DMS79 (cell line): Measurements from ENCODE around the gene FUCA1.
"Not testable (repeated sequence)": the region's sequence is repeated elsewhere in the genome, so short reads cannot be mapped to it uniquely, and the experiment has no call there.

ENCODE experiments used
- DNase-seq: peaks from one replicate; lab custom pipeline; 2025; lab: John Stamatoyannopoulos, UW

Gene FUCA1

GRCh38 chr1:23867895-23868556 is at the start of gene FUCA1:
FUCA1 (minus strand) TSS chr1:23868290; CDS start chr1:23868286, 4 bp downstream.
- peak; percentile 97 for DNase-seq

DNA sequence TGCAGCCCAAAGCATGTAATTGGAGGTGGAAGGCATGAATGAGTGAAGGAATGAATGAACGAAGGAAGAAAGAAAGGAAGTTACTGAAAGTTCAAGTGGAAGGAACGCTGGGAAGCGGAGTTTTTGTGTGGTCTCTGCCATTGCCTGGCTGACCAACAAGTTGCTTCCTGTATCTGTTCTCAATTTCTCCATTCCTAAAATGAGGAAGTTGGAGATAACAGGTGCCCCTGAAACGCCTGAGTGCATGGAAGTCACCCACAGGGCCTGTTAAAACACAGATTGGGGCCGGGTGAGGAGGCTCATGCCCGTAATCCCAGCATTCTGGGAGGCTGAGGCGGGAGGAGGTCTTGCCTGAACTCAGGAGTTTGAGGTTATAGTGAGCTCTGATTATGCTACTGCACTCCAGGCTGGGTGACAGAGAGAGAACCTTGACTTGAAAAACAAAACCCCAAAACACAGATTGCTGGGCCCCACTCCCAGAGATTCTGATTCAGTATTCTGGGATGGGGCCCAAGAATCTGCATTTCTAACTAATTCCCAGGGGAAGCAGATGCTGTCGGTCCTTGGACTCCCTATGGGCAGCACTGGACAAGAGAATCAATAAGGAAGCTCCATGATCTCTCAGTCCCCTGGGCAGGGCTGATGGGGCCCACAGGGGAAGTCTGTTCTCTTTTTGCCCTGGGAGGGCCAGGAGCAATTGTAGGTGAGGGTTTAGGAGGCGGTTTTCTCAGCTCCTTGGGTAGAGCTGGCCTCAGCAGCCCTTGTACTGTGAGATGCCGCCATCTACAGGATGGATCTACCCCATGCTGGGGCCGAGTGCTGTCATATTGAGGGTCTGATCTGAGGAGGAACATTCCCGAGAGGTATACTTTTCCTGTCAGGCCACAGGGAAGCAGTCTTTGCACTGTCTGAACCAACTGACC is 48.4 kb upstream of the FUCA1 start:
- no peak for DNase-seq

GRCh38 chr1:23915466-23915865 is 47.4 kb upstream of the FUCA1 start:
- no peak for DNase-seq

GRCh38 chr1:23914921-23915320 is 46.8 kb upstream of the FUCA1 start:
- DNase-seq: no peak

DNA sequence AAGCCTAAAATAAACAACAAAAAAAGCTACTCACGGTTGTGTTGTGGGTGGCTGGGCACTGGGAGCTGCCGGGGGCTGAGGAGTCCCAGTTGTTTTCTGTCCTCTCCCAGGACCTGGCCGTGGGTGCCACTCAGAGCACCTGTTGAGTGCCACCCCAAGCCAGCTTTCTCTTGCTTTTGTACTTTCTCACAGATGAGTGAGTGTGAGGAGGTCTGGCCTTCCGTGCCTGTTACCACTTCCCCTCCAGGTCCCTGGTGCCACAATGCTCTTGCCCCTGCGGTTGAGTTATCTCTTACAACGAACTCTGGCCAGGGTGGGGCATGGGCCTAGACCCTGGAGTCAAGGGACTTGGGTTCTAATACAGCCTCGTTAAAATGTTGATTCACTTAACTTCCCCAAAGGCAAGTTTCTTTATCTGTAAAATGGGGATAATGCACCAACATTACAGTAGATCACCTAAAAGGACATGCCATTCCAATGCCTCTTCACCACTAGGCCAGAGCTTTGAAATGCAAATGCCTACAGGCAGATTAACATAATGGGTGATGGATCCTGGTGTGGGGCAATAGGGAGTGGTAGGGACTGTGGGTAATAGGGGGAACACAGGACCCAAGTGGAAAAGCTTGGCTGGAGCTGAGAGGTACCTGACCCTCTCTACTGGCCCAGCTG is 45.3 kb upstream of the FUCA1 start, which contains the start of gene CNR2:
Gene CNR2, minus strand, starts transcription at position 151 of the 669 bp plus-strand sequence. CDS start 37,745 bp downstream, outside the sequence.
- no peak for DNase-seq

- DNase-seq: no peak
Measured at GRCh38 chr1:23911921-23912320, 43.8 kb upstream of the FUCA1 start.

DNA sequence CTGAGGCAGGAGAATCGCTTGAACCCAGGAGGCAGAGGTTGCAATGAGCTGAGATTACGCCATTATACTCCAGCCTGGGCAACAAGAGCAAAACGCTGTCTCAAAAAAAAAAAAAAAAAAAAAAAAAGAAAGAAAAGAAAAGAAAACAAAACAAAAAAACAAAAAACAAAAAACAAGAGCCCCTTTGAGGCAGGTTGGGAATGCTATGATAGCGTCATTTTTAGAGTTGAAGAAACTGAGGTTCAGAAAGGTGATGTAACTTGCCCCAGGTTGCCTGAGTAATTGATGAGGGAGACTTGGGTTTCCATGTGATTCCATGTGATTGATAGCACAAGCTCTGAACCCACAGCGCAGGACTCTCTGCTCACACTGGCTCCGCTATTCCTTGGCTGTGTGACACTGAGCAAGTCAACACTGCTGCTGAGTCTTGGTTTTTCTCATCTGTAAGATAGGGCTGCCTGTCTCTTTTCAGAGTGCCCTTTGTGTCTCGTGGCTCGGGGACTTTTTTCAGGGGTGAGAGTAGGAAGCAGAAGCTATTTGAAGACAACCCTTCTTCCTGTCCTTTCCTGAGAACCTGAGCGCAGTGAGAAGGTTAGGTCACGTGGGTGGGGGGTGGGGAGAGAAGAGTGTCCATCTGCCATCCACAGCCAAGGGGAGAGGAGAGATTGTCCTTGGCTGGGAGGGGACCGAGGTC is 42.6 kb upstream of the FUCA1 start:
- no peak for DNase-seq

DNA sequence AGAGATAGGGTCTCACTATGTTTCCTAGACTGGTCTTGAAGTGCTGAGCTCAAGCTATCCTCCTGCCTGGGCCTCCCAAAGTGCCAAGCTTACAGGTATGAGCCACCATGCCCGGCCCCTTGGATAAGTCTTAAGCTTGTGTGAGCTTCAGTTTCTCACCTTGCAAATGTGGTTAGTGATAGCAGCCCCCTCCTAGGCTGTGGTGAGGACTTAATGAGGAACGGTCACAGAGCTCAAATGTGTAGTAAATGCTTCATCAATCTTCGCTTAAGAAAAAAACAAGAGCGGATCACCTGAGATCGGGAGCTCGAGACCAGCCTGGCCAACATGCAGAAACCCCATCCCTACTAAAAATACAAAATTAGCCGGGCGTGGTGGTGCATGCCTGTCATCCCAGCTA is 42.1 kb upstream of the FUCA1 start:
- no peak for DNase-seq

DNA sequence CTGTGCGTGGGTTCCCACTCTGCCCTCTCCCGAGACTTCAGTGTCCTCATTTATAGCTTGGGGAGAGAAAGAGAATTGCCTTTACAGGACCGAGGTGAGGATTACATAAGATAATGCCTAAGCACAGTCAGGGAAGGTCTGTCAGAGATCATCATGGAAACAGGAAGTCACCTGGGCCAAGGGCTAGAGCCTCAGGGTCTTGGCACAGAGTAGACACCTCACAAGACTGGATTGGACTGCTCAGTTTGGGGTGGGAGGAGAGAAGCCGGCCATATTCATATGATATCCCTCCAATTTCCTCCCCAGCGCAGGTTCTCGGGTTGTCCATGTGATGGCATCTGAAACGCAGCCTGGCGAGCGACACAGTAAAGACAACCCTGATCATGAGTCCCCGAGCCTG is 41.3 kb upstream of the FUCA1 start:
- DNase-seq: no peak

GRCh38 chr1:23908453-23909341 is 40.6 kb upstream of the FUCA1 start:
- DNase-seq: no peak

DNA sequence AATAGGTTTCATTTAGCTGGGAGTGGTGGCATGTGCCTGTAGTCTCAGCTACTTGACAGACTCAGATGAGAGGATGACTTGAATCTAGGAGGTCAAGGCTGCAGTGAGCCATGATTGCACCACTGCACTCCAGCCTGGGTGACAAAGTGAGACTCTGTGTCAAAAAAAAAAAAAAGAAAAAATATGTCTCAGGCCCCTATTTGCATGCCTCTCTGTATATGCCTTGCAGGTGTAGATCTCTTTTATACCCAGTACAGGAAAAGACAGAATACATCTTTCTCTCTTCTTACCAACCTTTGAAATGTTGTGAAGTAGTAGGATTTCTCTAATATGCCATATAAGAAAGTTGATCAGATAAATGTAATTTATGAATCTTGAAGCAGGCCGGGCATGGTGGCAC is 38.6 kb upstream of the FUCA1 start:
- DNase-seq: no peak

GRCh38 chr1:23905461-23906025 is 37.5 kb upstream of the FUCA1 start:
- DNase-seq: no peak

GRCh38 chr1:23904748-23905357 is 36.8 kb upstream of the FUCA1 start:
- DNase-seq: no peak

DNA sequence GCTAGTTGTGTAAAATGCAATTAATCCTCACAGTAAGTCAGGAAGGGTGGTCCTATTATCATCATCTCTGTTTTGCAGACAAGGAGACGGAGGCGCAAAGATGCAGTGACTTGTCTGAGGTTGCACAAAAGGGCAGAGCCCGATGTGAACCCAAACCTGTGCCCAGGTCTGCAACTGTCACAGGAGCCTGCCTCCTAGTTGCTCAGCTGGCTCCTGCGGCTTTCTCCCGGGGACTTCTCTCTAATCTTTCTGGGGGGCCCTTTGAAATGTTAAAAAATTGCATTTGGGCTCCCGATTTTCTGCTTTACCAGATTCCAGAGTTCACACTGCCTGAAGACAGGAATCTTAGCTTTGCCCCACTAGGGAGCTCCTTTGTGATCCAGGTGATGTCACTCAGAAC is 35.7 kb upstream of the FUCA1 start:
- no peak for DNase-seq

DNA sequence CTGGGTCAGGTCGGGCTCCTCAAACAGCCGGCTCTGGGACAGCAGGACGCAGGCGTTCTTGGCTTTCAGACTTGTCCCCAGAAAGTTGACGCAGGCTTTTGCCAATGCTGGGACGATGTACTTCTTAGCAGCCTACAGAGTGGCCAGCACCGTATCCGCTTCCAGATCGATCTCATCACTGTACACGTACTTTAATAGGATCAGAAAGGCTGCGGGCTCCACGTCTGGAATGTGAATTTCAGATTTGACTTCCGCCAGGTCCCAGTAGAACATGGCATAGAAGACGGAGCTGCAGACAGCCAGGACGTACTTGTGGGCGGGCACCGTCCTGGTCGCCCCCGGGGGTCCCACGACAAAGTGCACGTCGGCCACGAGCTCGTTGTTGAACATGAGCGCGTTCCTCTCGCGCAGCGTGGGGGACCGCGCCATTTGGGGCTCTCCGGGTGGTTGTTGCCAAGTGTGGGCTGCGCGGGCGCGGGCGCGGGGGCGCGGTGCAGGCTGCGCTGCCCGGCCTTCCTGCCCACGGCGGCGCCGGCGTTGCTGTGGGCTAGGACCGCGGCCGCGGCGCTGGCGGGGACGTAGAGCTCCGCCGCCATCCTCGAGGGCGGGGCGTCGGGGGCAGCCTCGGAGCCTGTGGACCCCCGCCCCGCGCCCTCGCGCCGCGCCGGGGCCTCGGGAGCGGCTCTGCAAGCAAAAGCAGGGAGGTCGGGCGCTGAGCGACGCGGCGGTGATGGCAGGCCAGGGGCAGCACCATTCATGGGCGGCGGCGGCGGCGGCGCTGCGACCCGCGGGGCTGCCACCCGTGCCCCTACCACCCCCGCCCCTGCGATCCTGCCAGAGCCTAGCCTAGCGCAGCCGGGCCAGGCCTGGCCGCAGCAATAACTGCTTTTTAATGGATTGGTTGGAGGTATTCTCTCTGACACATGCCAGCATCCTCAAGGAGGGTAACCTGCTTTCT is 34.5 kb upstream of the FUCA1 start:
- no peak for DNase-seq

DNA sequence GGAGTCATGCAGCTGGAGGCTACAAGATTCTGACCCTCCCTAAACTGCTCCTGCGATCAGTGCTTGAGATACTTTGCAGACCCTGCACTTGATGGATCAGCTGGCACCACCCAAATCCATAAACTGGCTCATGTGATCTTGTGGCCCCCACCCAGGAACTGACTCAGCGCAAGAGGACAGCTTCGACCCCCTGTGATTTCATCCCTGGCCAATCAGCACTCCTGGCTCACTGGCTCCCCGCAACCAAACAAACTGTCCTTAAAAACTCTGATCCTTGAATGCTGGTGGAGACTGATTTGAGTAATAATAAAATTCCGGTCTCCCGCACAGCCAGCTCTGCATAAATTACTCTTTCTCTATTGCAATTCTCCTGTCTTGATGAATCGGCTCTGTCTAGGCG is 31.9 kb upstream of the FUCA1 start:
- not testable (repeated sequence) for DNase-seq

GRCh38 chr1:23899070-23899469 is 31.0 kb upstream of the FUCA1 start:
- DNase-seq: no peak

GRCh38 chr1:23897083-23897482 is 29.0 kb upstream of the FUCA1 start:
- DNase-seq: no peak

GRCh38 chr1:23896491-23896890 is 28.4 kb upstream of the FUCA1 start:
- no peak for DNase-seq
